ENCODE data around the gene TMEM258. TPM values are rescaled to one million over a fixed set of nuclear protein-coding genes. Genes with fewer than 3 reads are reported as not detected.

TMEM258 gene
- total RNA-seq, 2 experiments from 2014 or later: 154 to 160 TPM

- Mint-ChIP-seq H3K4me3 (no peak overlapping the region), H3K27me3 (no peaks in the 10 kb centered on the region), H3K9me3 (no peaks in the 10 kb centered on the region), H3K27ac (no peak overlapping the region), H3K36me3 (ENCODE audit: low read depth) (peaks cover 23% of the 10 kb centered on the region), H3K4me1 (peaks cover 20% of the 10 kb centered on the region)
- CTCF ChIA-PET: interaction anchor here (1.0 to 2.0 kb wide), 11 partner anchors 8 to 55 kb away, joined by 3 to 11 read pairs (median 4); no protein-coding TSS in a partner anchor
- POLR2A ChIA-PET: no interaction called here
- DNase-seq: peak; percentile 30
Observed at GRCh38 chr11:61787928-61788491, 4.4 kb downstream of the TMEM258 start.

GRCh38 chr11:61785837-61786402 is 6.5 kb downstream of the TMEM258 start:
- CTCF ChIA-PET: interaction anchor here (0.6 to 1.7 kb wide), 3 partner anchors 9 to 296 kb away, joined by 3 to 5 read pairs (median 3); no protein-coding TSS in a partner anchor
- no peaks in the 10 kb centered on the region for H3K27me3 Mint-ChIP-seq
- H3K4me3 Mint-ChIP-seq: no peak overlapping the region
- peaks cover 21% of the 10 kb centered on the region for H3K36me3 Mint-ChIP-seq (ENCODE audit: low read depth)
- H3K4me1 Mint-ChIP-seq: peaks cover 13% of the 10 kb centered on the region
- no peak overlapping the region for H3K27ac Mint-ChIP-seq
- DNase-seq: no peak
- H3K9me3 Mint-ChIP-seq: no peaks in the 10 kb centered on the region
- POLR2A ChIA-PET: no interaction called here

GRCh38 chr11:61784506-61784805 is 7.9 kb downstream of the TMEM258 start:
- peaks cover 2% of the 10 kb centered on the region for H3K4me1 Mint-ChIP-seq
- no peak overlapping the region for H3K27ac Mint-ChIP-seq
- POLR2A ChIA-PET: interaction anchor here (0.6 kb wide), 1 partner anchor 12 kb away, joined by 3 read pairs; no protein-coding TSS in a partner anchor
- no peaks in the 10 kb centered on the region for H3K9me3 Mint-ChIP-seq
- CTCF ChIA-PET: interaction anchor here (0.6 kb wide), 1 partner anchor 25 kb away, joined by 3 read pairs; no protein-coding TSS in a partner anchor
- H3K4me3 Mint-ChIP-seq: no peak overlapping the region
- H3K36me3 Mint-ChIP-seq (ENCODE audit: low read depth): peaks cover 11% of the 10 kb centered on the region
- no peaks in the 10 kb centered on the region for H3K27me3 Mint-ChIP-seq
- DNase-seq: no peak

- Mint-ChIP-seq H3K36me3 (ENCODE audit: low read depth) (peaks cover 7% of the 10 kb centered on the region), H3K4me1 (peaks cover 2% of the 10 kb centered on the region), H3K27me3 (no peaks in the 10 kb centered on the region), H3K9me3 (no peaks in the 10 kb centered on the region), H3K27ac (no peak overlapping the region), H3K4me3 (no peak overlapping the region)
- ChIA-PET POLR2A (no interaction called here), CTCF (interaction anchor here (1.4 kb wide), 1 partner anchor 8 kb away, joined by 3 read pairs; no protein-coding TSS in a partner anchor)
- DNase-seq: no peak
Observed at GRCh38 chr11:61783717-61784505, 8.5 kb downstream of the TMEM258 start.

GRCh38 chr11:61782841-61783240 is 9.6 kb downstream of the TMEM258 start:
- no peak overlapping the region for H3K27ac Mint-ChIP-seq
- ChIA-PET CTCF (interaction anchor here (0.5 to 1.4 kb wide), 3 partner anchors 9 to 1943 kb away, joined by 3 to 4 read pairs (median 3); no protein-coding TSS in a partner anchor), POLR2A (no interaction called here)

GRCh38 chr11:61782299-61782698 is 10.1 kb downstream of the TMEM258 start:
- Mint-ChIP-seq H3K9me3 (no peaks in the 10 kb centered on the region), H3K4me3 (no peak overlapping the region), H3K27me3 (no peaks in the 10 kb centered on the region), H3K27ac (peak overlapping the region; percentile 54), H3K36me3 (ENCODE audit: low read depth) (peaks cover under 1% of the 10 kb centered on the region), H3K4me1 (peaks cover 8% of the 10 kb centered on the region)
- POLR2A ChIA-PET: no interaction called here
- CTCF ChIA-PET: interaction anchor here (1.4 kb wide), 1 partner anchor 9 kb away, joined by 3 read pairs; no protein-coding TSS in a partner anchor
- DNase-seq: no peak

More at GRCh38 chr11:61782841-61783240, 9.6 kb downstream of the TMEM258 start:
- no peak for DNase-seq
- no peak overlapping the region for H3K4me3 Mint-ChIP-seq
- H3K36me3 Mint-ChIP-seq (ENCODE audit: low read depth): peaks cover 2% of the 10 kb centered on the region
- H3K27me3 Mint-ChIP-seq: no peaks in the 10 kb centered on the region
- H3K4me1 Mint-ChIP-seq: peaks cover 5% of the 10 kb centered on the region
- H3K9me3 Mint-ChIP-seq: no peaks in the 10 kb centered on the region

GRCh38 chr11:61781585-61781984 is 10.8 kb downstream of the TMEM258 start:
- DNase-seq: no peak
- CTCF ChIA-PET: no interaction called here

GRCh38 chr11:61780581-61781162 is 11.7 kb downstream of the TMEM258 start:
- POLR2A ChIA-PET: no interaction called here
- peaks cover 2% of the 10 kb centered on the region for H3K27me3 Mint-ChIP-seq
- H3K4me3 Mint-ChIP-seq: no peak overlapping the region
- H3K27ac Mint-ChIP-seq: no peak overlapping the region
- no peaks in the 10 kb centered on the region for H3K9me3 Mint-ChIP-seq
- peaks cover 17% of the 10 kb centered on the region for H3K4me1 Mint-ChIP-seq
- no peak for DNase-seq
- CTCF ChIA-PET: interaction anchor here (0.6 to 1.2 kb wide), 4 partner anchors 9 to 21 kb away, joined by 3 to 5 read pairs (median 3); partner anchors contain the start of gene FEN1
- H3K36me3 Mint-ChIP-seq (ENCODE audit: low read depth): no peaks in the 10 kb centered on the region

More at GRCh38 chr11:61781585-61781984, 10.8 kb downstream of the TMEM258 start:
- H3K4me3 Mint-ChIP-seq: no peak overlapping the region
- H3K27me3 Mint-ChIP-seq: peaks cover under 1% of the 10 kb centered on the region
- no peaks in the 10 kb centered on the region for H3K9me3 Mint-ChIP-seq
- POLR2A ChIA-PET: no interaction called here
- H3K4me1 Mint-ChIP-seq: peaks cover 15% of the 10 kb centered on the region
- H3K27ac Mint-ChIP-seq: no peak overlapping the region
- no peaks in the 10 kb centered on the region for H3K36me3 Mint-ChIP-seq (ENCODE audit: low read depth)

GRCh38 chr11:61779666-61780525 is 12.5 kb downstream of the TMEM258 start:
- no peaks in the 10 kb centered on the region for H3K9me3 Mint-ChIP-seq
- no peaks in the 10 kb centered on the region for H3K36me3 Mint-ChIP-seq (ENCODE audit: low read depth)
- DNase-seq: no peak
- H3K27ac Mint-ChIP-seq: no peak overlapping the region
- peaks cover 2% of the 10 kb centered on the region for H3K27me3 Mint-ChIP-seq
- H3K4me3 Mint-ChIP-seq: no peak overlapping the region
- H3K4me1 Mint-ChIP-seq: peaks cover 19% of the 10 kb centered on the region
- ChIA-PET CTCF (interaction anchor here (0.6 to 1.2 kb wide), 6 partner anchors 8 to 132 kb away, joined by 3 to 6 read pairs (median 4); partner anchors contain the start of gene FEN1), POLR2A (no interaction called here)

GRCh38 chr11:61778920-61779650 is 13.3 kb downstream of the TMEM258 start:
- Mint-ChIP-seq H3K4me1 (peaks cover 19% of the 10 kb centered on the region), H3K4me3 (no peak overlapping the region), H3K9me3 (no peaks in the 10 kb centered on the region), H3K27me3 (peaks cover 2% of the 10 kb centered on the region), H3K27ac (peak overlapping the region; percentile 16), H3K36me3 (ENCODE audit: low read depth) (no peaks in the 10 kb centered on the region)
- POLR2A ChIA-PET: no interaction called here
- no peak for DNase-seq
- CTCF ChIA-PET: interaction anchor here (0.7 to 1.0 kb wide), 2 partner anchors 9 to 132 kb away, joined by 4 to 6 read pairs; no protein-coding TSS in a partner anchor

GRCh38 chr11:61778357-61778886 is 14.0 kb downstream of the TMEM258 start:
- Mint-ChIP-seq H3K9me3 (no peaks in the 10 kb centered on the region), H3K36me3 (ENCODE audit: low read depth) (no peaks in the 10 kb centered on the region), H3K4me3 (no peak overlapping the region), H3K4me1 (peaks cover 19% of the 10 kb centered on the region), H3K27ac (peak overlapping the region; percentile 16), H3K27me3 (peaks cover 2% of the 10 kb centered on the region)
- CTCF ChIA-PET: no interaction called here
- no peak for DNase-seq
- POLR2A ChIA-PET: no interaction called here
